Purkinje cell (primary cell): ENCODE data around the gene ARHGAP18. TPM values are rescaled to one million over a fixed set of nuclear protein-coding genes. Genes with fewer than 3 reads are reported as not detected.

ENCODE experiments used
- polyA plus RNA-seq: library from polyadenylated mRNA; unstranded; fragments of >200 nt; fragmentation: Nextera tagmentation; gene quantifications from 2 replicates; pipeline ENCODE4 v1.2.1, GENCODE V29; 2014

ARHGAP18 gene, protein sequence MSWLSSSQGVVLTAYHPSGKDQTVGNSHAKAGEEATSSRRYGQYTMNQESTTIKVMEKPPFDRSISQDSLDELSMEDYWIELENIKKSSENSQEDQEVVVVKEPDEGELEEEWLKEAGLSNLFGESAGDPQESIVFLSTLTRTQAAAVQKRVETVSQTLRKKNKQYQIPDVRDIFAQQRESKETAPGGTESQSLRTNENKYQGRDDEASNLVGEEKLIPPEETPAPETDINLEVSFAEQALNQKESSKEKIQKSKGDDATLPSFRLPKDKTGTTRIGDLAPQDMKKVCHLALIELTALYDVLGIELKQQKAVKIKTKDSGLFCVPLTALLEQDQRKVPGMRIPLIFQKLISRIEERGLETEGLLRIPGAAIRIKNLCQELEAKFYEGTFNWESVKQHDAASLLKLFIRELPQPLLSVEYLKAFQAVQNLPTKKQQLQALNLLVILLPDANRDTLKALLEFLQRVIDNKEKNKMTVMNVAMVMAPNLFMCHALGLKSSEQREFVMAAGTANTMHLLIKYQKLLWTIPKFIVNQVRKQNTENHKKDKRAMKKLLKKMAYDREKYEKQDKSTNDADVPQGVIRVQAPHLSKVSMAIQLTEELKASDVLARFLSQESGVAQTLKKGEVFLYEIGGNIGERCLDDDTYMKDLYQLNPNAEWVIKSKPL
- 2.6 and 5.5 TPM in 2 replicates for polyA plus RNA-seq

DNA sequence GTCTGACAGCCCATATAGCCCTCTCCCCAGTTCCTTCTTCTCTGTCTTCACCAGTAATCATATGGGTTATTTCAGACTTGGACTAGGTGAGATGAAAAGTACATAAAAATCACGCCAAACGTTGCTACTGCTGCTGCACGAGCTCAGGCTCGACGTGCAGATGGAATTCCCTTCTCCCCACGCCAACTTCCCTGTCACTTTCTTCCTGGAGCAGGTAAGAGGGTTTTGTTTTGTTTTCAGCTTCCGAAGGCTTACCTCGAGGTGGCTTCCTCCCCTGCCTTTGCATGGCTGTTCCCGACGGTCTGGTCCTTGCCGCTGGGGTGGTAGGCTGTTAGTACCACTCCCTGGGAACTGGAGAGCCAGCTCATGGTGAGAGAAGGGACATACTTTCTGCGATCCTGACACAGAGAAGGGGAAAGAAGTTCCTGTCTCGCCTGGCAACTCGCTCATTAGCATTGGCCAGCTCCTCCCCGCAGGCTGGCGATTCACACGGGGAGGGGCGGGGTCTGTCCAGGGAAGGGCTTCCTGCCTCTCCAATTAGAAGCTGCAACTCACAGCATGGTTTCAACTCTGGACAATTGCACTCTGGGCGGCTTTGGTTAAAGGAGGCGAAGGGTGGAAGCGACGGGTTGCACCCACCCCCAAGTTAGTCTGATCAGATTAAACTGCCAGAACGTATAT is at the start of gene ARHGAP18:
Gene ARHGAP18, minus strand, starts transcription at position 409 of the 681 bp plus-strand sequence. Its CDS starts 41 bp downstream, at position 368.

Other genes starting within 250 kb of the ARHGAP18 start
- gene TMEM244, start 151.1 kb upstream of the ARHGAP18 start, polyA plus RNA-seq: not detected in 2 replicates